Tibial artery (tissue), 4 donors: ENCODE results near the gene FNDC3B.

Experiments used
- DNase-seq, 2 donors: peaks; one replicate each; pipeline ENCODE4 v3.0.0-alpha.2; 2019
- H3K27ac ChIP-seq, 2 donors: fragments of 200-600 bp; sonication (generic) in 1 of 2; 1 replicate in 1 of 2; 2 replicates in 1 of 2; pipeline ENCODE4 v1.5.1; 2018 to 2019; ENCODE audit warnings: mild to moderate bottlenecking in 1 of 2
- H3K27me3 ChIP-seq, 2 donors: fragments of 200-600 bp; sonication (generic) in 1 of 2; one replicate each; pipeline versions ENCODE4 v1.5.1 to v1.6.0; 2016 to 2019
- H3K36me3 ChIP-seq, 3 donors: fragments of 200-600 bp; sonication (generic) in 2 of 3; one replicate each; pipeline ENCODE4 v1.5.1; 2016 to 2019; ENCODE audit warnings: mild to moderate bottlenecking in 2 of 3
- H3K4me1 ChIP-seq, 4 donors: fragments of 200-600 bp; sonication (generic) in 2 of 4; 1 replicate in 3 of 4; 2 replicates in 1 of 4; pipeline ENCODE4 v1.5.1; 2016 to 2019
- H3K4me3 ChIP-seq, 2 donors: fragments of 200-600 bp; sonication (generic) in 1 of 2; 1 replicate in 1 of 2; 2 replicates in 1 of 2; pipeline ENCODE4 v1.5.1; 2018 to 2019; ENCODE audit warnings: mild to moderate bottlenecking in 2 of 2
- H3K9me3 ChIP-seq, 3 donors: fragments of 200-600 bp; sonication (generic) in 1 of 3; one replicate each; pipeline ENCODE4 v1.5.1; 2016 to 2019
- CTCF ChIP-seq, 2 experiments: fragments of 200-600 bp in 1 of 2; fragments of 450-650 bp in 1 of 2; IDR thresholded peaks; one replicate each; pipeline ENCODE4 v1.5.1; 2017 to 2019; ENCODE audit warnings: antibody characterized with exemption in 2 of 2, mild to moderate bottlenecking in 1 of 2, moderate library complexity in 1 of 2
- intact Hi-C: fragments of 100-400 bp; cut with DNase I; formaldehyde crosslinking; loops from one replicate; pipeline ENCODE4 v1.15.0; 2023; ENCODE audit warnings: low total_unique reads

FNDC3B gene

GRCh38 chr3:172303941-172304558 lies 264.7 kb downstream of the FNDC3B start:
- intact Hi-C loops, result no loop called here
- no peak for TF ChIP-seq CTCF (IDR thresholded peaks at IDR 0.05)
- peaks cover 22 to 59% (median 26%) of the 10 kb centered on the region in 3 donors for H3K36me3 ChIP-seq

GRCh38 chr3:172305552-172305951 lies 266.2 kb downstream of the FNDC3B start:
- intact Hi-C loops, result no loop called here
- Histone ChIP-seq H3K9me3 (no peaks in the 10 kb centered on the region), H3K36me3 (peaks cover 30 to 56% (median 36%) of the 10 kb centered on the region in 3 donors), H3K27me3 (no peaks in the 10 kb centered on the region), H3K4me1 (peaks cover 0 to 38% (median 4%) of the 10 kb centered on the region in 4 donors), H3K4me3 (no peak overlapping the region), H3K27ac (no peak overlapping the region)
- no peak for DNase-seq
- TF ChIP-seq CTCF (IDR thresholded peaks at IDR 0.05), result no peak

More at GRCh38 chr3:172303941-172304558, 264.7 kb downstream of the FNDC3B start:
- Histone ChIP-seq H3K27ac (no peak overlapping the region), H3K9me3 (no peaks in the 10 kb centered on the region), H3K27me3 (no peaks in the 10 kb centered on the region), H3K4me3 (no peak overlapping the region), H3K4me1 (peaks cover 0 to 38% (median 4%) of the 10 kb centered on the region in 4 donors)
- DNase-seq, result no peak

- Histone ChIP-seq H3K9me3 (no peaks in the 10 kb centered on the region), H3K27ac (no peak overlapping the region), H3K4me1 (peaks cover 0 to 38% (median 4%) of the 10 kb centered on the region in 4 donors), H3K27me3 (no peaks in the 10 kb centered on the region), H3K4me3 (no peak overlapping the region), H3K36me3 (peaks cover 34 to 56% (median 36%) of the 10 kb centered on the region in 3 donors)
- DNase-seq, result no peak
- TF ChIP-seq CTCF (IDR thresholded peaks at IDR 0.05), result no peak
- intact Hi-C loops, result no loop called here
These were observed 266.6 kb downstream of the FNDC3B start for GRCh38 chr3:172305974-172306373.

GRCh38 chr3:172307141-172307560 lies 267.8 kb downstream of the FNDC3B start:
- no peak overlapping the region for H3K4me3 ChIP-seq
- H3K9me3 ChIP-seq, result no peaks in the 10 kb centered on the region
- peaks cover 0 to 34% (median 6%) of the 10 kb centered on the region in 4 donors for H3K4me1 ChIP-seq
- no peak for DNase-seq
- TF ChIP-seq CTCF (IDR thresholded peaks at IDR 0.05), result no peak
- peaks cover 40 to 57% (median 40%) of the 10 kb centered on the region in 3 donors for H3K36me3 ChIP-seq
- no peaks in the 10 kb centered on the region for H3K27me3 ChIP-seq
- intact Hi-C loops, result no loop called here
- H3K27ac ChIP-seq, result no peak overlapping the region

GRCh38 chr3:172309059-172309458 lies 269.7 kb downstream of the FNDC3B start:
- no peak overlapping the region for H3K27ac ChIP-seq
- H3K4me1 ChIP-seq, result peaks cover 0 to 34% (median 22%) of the 10 kb centered on the region in 4 donors
- no peak for DNase-seq
- intact Hi-C loops, result no loop called here
- H3K9me3 ChIP-seq, result no peaks in the 10 kb centered on the region
- TF ChIP-seq CTCF (IDR thresholded peaks at IDR 0.05), result no peak
- peaks cover 40 to 62% (median 40%) of the 10 kb centered on the region in 3 donors for H3K36me3 ChIP-seq
- H3K4me3 ChIP-seq, result no peak overlapping the region
- H3K27me3 ChIP-seq, result no peaks in the 10 kb centered on the region
